ENCODE results near the gene EPB41L2.

Gene EPB41L2

GRCh38 chr6:130865793-130866192 lies 197.3 kb downstream of the EPB41L2 start:
- no peak overlapping the region for H3K27ac ChIP-seq (ENCODE audit: low read depth, low read length)
- H3K9me3 ChIP-seq (ENCODE audit: control insufficient read depth, insufficient read depth, low read depth, low read length) = no peaks in the 10 kb centered on the region
- H3K4me3 ChIP-seq (ENCODE audit: low read depth, low read length) = no peak overlapping the region
- no peaks in the 10 kb centered on the region for H3K4me1 ChIP-seq (ENCODE audit: control insufficient read depth, insufficient read depth, low read length)
- H3K36me3 ChIP-seq (ENCODE audit: control insufficient read depth, insufficient read depth, low read length) = peaks cover 34% of the 10 kb centered on the region
- no peaks in the 10 kb centered on the region for H3K27me3 ChIP-seq (ENCODE audit: control insufficient read depth, insufficient read depth, low read length)
- no peak overlapping the region for H3K9ac ChIP-seq (ENCODE audit: low read length)

GRCh38 chr6:130864344-130864743 lies 198.7 kb downstream of the EPB41L2 start:
- Histone ChIP-seq H3K27me3 (ENCODE audit: control insufficient read depth, insufficient read depth, low read length) (no peaks in the 10 kb centered on the region), H3K9ac (ENCODE audit: low read length) (no peak overlapping the region), H3K27ac (ENCODE audit: low read depth, low read length) (no peak overlapping the region), H3K4me1 (ENCODE audit: control insufficient read depth, insufficient read depth, low read length) (no peaks in the 10 kb centered on the region), H3K36me3 (ENCODE audit: control insufficient read depth, insufficient read depth, low read length) (peaks cover 29% of the 10 kb centered on the region), H3K9me3 (ENCODE audit: control insufficient read depth, insufficient read depth, low read depth, low read length) (no peaks in the 10 kb centered on the region), H3K4me3 (ENCODE audit: low read depth, low read length) (no peak overlapping the region)

GRCh38 chr6:130863415-130864230 lies 199.4 kb downstream of the EPB41L2 start:
- Histone ChIP-seq H3K4me1 (ENCODE audit: control insufficient read depth, insufficient read depth, low read length) (0 out of 2 replicates have a peak, but pooled peaks cover 1% of the 10 kb centered on the region), H3K36me3 (ENCODE audit: control insufficient read depth, insufficient read depth, low read length) (peaks cover 28% of the 10 kb centered on the region), H3K9me3 (ENCODE audit: control insufficient read depth, insufficient read depth, low read depth, low read length) (no peaks in the 10 kb centered on the region), H3K27ac (ENCODE audit: low read depth, low read length) (no peak overlapping the region), H3K9ac (ENCODE audit: low read length) (no peak overlapping the region), H3K27me3 (ENCODE audit: control insufficient read depth, insufficient read depth, low read length) (no peaks in the 10 kb centered on the region), H3K4me3 (ENCODE audit: low read depth, low read length) (no peak overlapping the region)

- H3K4me3 ChIP-seq (ENCODE audit: low read depth, low read length) = no peak overlapping the region
- H3K27ac ChIP-seq (ENCODE audit: low read depth, low read length) = no peak overlapping the region
- H3K9ac ChIP-seq (ENCODE audit: low read length) = no peak overlapping the region
- H3K9me3 ChIP-seq (ENCODE audit: control insufficient read depth, insufficient read depth, low read depth, low read length) = no peaks in the 10 kb centered on the region
- 0 out of 2 replicates have a peak, but pooled peaks cover 9% of the 10 kb centered on the region for H3K4me1 ChIP-seq (ENCODE audit: control insufficient read depth, insufficient read depth, low read length)
- H3K27me3 ChIP-seq (ENCODE audit: control insufficient read depth, insufficient read depth, low read length) = no peaks in the 10 kb centered on the region
- peaks cover 33% of the 10 kb centered on the region for H3K36me3 ChIP-seq (ENCODE audit: control insufficient read depth, insufficient read depth, low read length)
Observed at GRCh38 chr6:130862370-130862769, 200.7 kb downstream of the EPB41L2 start.

GRCh38 chr6:130859161-130859867 lies 203.7 kb downstream of the EPB41L2 start:
- Histone ChIP-seq H3K9me3 (ENCODE audit: control insufficient read depth, insufficient read depth, low read depth, low read length) (no peaks in the 10 kb centered on the region), H3K27ac (ENCODE audit: low read depth, low read length) (no peak overlapping the region), H3K36me3 (ENCODE audit: control insufficient read depth, insufficient read depth, low read length) (peaks cover 17% of the 10 kb centered on the region), H3K27me3 (ENCODE audit: control insufficient read depth, insufficient read depth, low read length) (no peaks in the 10 kb centered on the region), H3K9ac (ENCODE audit: low read length) (no peak overlapping the region), H3K4me3 (ENCODE audit: low read depth, low read length) (no peak overlapping the region), H3K4me1 (ENCODE audit: control insufficient read depth, insufficient read depth, low read length) (0 out of 2 replicates have a peak, but pooled peaks cover 9% of the 10 kb centered on the region)

- Histone ChIP-seq H3K27me3 (ENCODE audit: control insufficient read depth, insufficient read depth, low read length) (no peaks in the 10 kb centered on the region), H3K9ac (ENCODE audit: low read length) (no peak overlapping the region), H3K36me3 (ENCODE audit: control insufficient read depth, insufficient read depth, low read length) (peaks cover 14% of the 10 kb centered on the region), H3K4me3 (ENCODE audit: low read depth, low read length) (no peak overlapping the region), H3K27ac (ENCODE audit: low read depth, low read length) (no peak overlapping the region), H3K4me1 (ENCODE audit: control insufficient read depth, insufficient read depth, low read length) (peaks cover 13% of the 10 kb centered on the region), H3K9me3 (ENCODE audit: control insufficient read depth, insufficient read depth, low read depth, low read length) (no peaks in the 10 kb centered on the region)
Observed at GRCh38 chr6:130858498-130859160, 204.4 kb downstream of the EPB41L2 start.

- no peak overlapping the region for H3K27ac ChIP-seq (ENCODE audit: low read depth, low read length)
- H3K4me1 ChIP-seq (ENCODE audit: control insufficient read depth, insufficient read depth, low read length) = peaks cover 19% of the 10 kb centered on the region
- H3K4me3 ChIP-seq (ENCODE audit: low read depth, low read length) = no peak overlapping the region
- no peaks in the 10 kb centered on the region for H3K9me3 ChIP-seq (ENCODE audit: control insufficient read depth, insufficient read depth, low read depth, low read length)
- no peaks in the 10 kb centered on the region for H3K27me3 ChIP-seq (ENCODE audit: control insufficient read depth, insufficient read depth, low read length)
- peaks cover 8% of the 10 kb centered on the region for H3K36me3 ChIP-seq (ENCODE audit: control insufficient read depth, insufficient read depth, low read length)
- H3K9ac ChIP-seq (ENCODE audit: low read length) = peak overlapping the region; percentile 17
Observed at GRCh38 chr6:130858054-130858453, 205.0 kb downstream of the EPB41L2 start.

- Histone ChIP-seq H3K4me3 (ENCODE audit: low read depth, low read length) (no peak overlapping the region), H3K4me1 (ENCODE audit: control insufficient read depth, insufficient read depth, low read length) (peaks cover 27% of the 10 kb centered on the region), H3K36me3 (ENCODE audit: control insufficient read depth, insufficient read depth, low read length) (peaks cover 5% of the 10 kb centered on the region; the same call in 1 of the 2 replicates), H3K27me3 (ENCODE audit: control insufficient read depth, insufficient read depth, low read length) (no peaks in the 10 kb centered on the region), H3K27ac (ENCODE audit: low read depth, low read length) (no peak overlapping the region), H3K9ac (ENCODE audit: low read length) (no peak overlapping the region), H3K9me3 (ENCODE audit: control insufficient read depth, insufficient read depth, low read depth, low read length) (no peaks in the 10 kb centered on the region)
Observed at GRCh38 chr6:130853555-130854183, 209.4 kb downstream of the EPB41L2 start.

- Histone ChIP-seq H3K36me3 (ENCODE audit: control insufficient read depth, insufficient read depth, low read length) (peaks cover 5% of the 10 kb centered on the region; the same call in 1 of the 2 replicates), H3K27ac (ENCODE audit: low read depth, low read length) (no peak overlapping the region), H3K9ac (ENCODE audit: low read length) (no peak overlapping the region), H3K4me3 (ENCODE audit: low read depth, low read length) (no peak overlapping the region), H3K4me1 (ENCODE audit: control insufficient read depth, insufficient read depth, low read length) (peaks cover 22% of the 10 kb centered on the region), H3K27me3 (ENCODE audit: control insufficient read depth, insufficient read depth, low read length) (no peaks in the 10 kb centered on the region), H3K9me3 (ENCODE audit: control insufficient read depth, insufficient read depth, low read depth, low read length) (no peaks in the 10 kb centered on the region)
Observed at GRCh38 chr6:130852844-130853554, 210.0 kb downstream of the EPB41L2 start.

- Histone ChIP-seq H3K36me3 (ENCODE audit: control insufficient read depth, insufficient read depth, low read length) (no peaks in the 10 kb centered on the region), H3K27me3 (ENCODE audit: control insufficient read depth, insufficient read depth, low read length) (no peaks in the 10 kb centered on the region), H3K27ac (ENCODE audit: low read depth, low read length) (no peak overlapping the region), H3K4me3 (ENCODE audit: low read depth, low read length) (no peak overlapping the region), H3K4me1 (ENCODE audit: control insufficient read depth, insufficient read depth, low read length) (peaks cover 21% of the 10 kb centered on the region), H3K9me3 (ENCODE audit: control insufficient read depth, insufficient read depth, low read depth, low read length) (no peaks in the 10 kb centered on the region), H3K9ac (ENCODE audit: low read length) (no peak overlapping the region)
Observed at GRCh38 chr6:130851026-130851425, 212.0 kb downstream of the EPB41L2 start.
